ENCODE data around the gene ZBTB43. TPM values are rescaled to one million over a fixed set of nuclear protein-coding genes. Genes with fewer than 3 reads are reported as not detected.

Gene ZBTB43
- total and polyA plus RNA-seq, 2 of the 4 experiments (the other 2 are of a cell fraction), result 4.5 to 15.1 TPM

- Histone ChIP-seq H3K27ac (ENCODE audit: insufficient read depth, low read length) (no peak overlapping the region), H3K4me2 (ENCODE audit: low read depth, low read length) (no peak overlapping the region), H3K14ac (replicated peaks; ENCODE audit: low read depth, low read length) (no peak overlapping the region), H2BK120ac (ENCODE audit: low read depth, low read length) (no peak overlapping the region), H4K20me1 (ENCODE audit: insufficient read depth, low read length) (peaks cover 31% of the 10 kb centered on the region), H4K5ac (ENCODE audit: low read depth, low read length) (no peak overlapping the region), H3K4me1 (ENCODE audit: control insufficient read depth, insufficient read depth, low read length) (peaks cover 7% of the 10 kb centered on the region), H3K9me1 (ENCODE audit: insufficient read depth, low read length) (peaks cover 9% of the 10 kb centered on the region; the same call in 1 of the 2 replicates), H3K18ac (ENCODE audit: low read depth, low read length) (no peak overlapping the region), H4K8ac (ENCODE audit: low read depth in 2 of 2, low read length in 2 of 2) (no peak overlapping the region), H3K9ac (ENCODE audit: low read depth, low read length) (no peak overlapping the region), H2BK20ac (ENCODE audit: low read depth, low read length) (no peak overlapping the region), H3K4me3 (ENCODE audit: insufficient read depth, low read depth, low read length) (no peak overlapping the region), H2AFZ (replicated peaks; ENCODE audit: low read length, poor library complexity) (no peak overlapping the region), H3K9me3 (ENCODE audit: control insufficient read depth, insufficient read depth, low read length) (no peaks in the 10 kb centered on the region), H3K4ac (ENCODE audit: low read depth, low read length) (no peak overlapping the region), H3K23ac (ENCODE audit: low read depth, low read length) (no peak overlapping the region), H3K79me1 (ENCODE audit: low read depth in 1 of 2, low read length in 2 of 2) (peaks cover 25 to 30% of the 10 kb centered on the region in 2 experiments), H3K56ac (ENCODE audit: extremely low read depth, insufficient read depth, low read length) (no peak overlapping the region), H4K91ac (ENCODE audit: insufficient read depth, low read depth, low read length) (no peak overlapping the region), H2AK9ac (replicated peaks; ENCODE audit: low read depth, low read length, poor library complexity) (no peak overlapping the region), H3K36me3 (ENCODE audit: control insufficient read depth, insufficient read depth, low read length) (peaks cover 2% of the 10 kb centered on the region; the same call in 1 of the 2 replicates), H2BK15ac (ENCODE audit: low read depth, low read length) (no peak overlapping the region), H3K27me3 (ENCODE audit: control insufficient read depth, insufficient read depth, low read length) (peaks cover 28% of the 10 kb centered on the region), H2BK5ac (ENCODE audit: low read depth, low read length, poor library complexity, severe bottlenecking) (no peak overlapping the region), H2AK5ac (ENCODE audit: low read depth, low read length) (no peak overlapping the region)
- ChIA-PET CTCF (interaction anchor here (0.6 to 1.2 kb wide), 3 partner anchors 10 to 1476 kb away, joined by 3 to 4 read pairs (median 3); no protein-coding TSS in a partner anchor), POLR2A (ENCODE audit: unreplicated experiment) (no interaction called here)
- intact Hi-C loops (cut with micrococcal nuclease), result no loop called here
- BruUV-seq (replicated peaks), result no TSS peak
- no CpG with 5 or more reads among the region's 2 CpGs for WGBS, 2 experiments (ENCODE audit: extremely low coverage in 2 of 2, insufficient read length in 1 of 2)
- ATAC-seq (ENCODE audit: low read depth), result no peak
- TF ChIP-seq MAZ (IDR thresholded peaks at IDR 0.05; ENCODE audit: borderline replicate concordance, low read depth, low read length), result no peak
- no peak for TF ChIP-seq NFE2L2 (IDR thresholded peaks at IDR 0.05; ENCODE audit: low read depth, low read length)
- TF ChIP-seq CEBPB (IDR thresholded peaks at IDR 0.05; ENCODE audit: low read depth, low read length), result no peak
- TF ChIP-seq SMC3 (IDR thresholded peaks at IDR 0.05; ENCODE audit: low read depth, low read length), result no peak
- TF ChIP-seq FOS (IDR thresholded peaks at IDR 0.05; ENCODE audit: low read depth, low read length), result no peak
- no peak for TF ChIP-seq MAFK (IDR thresholded peaks at IDR 0.05; ENCODE audit: low read depth, low read length)
- no peak for TF ChIP-seq ELK1 (IDR thresholded peaks at IDR 0.05; ENCODE audit: borderline replicate concordance, low read depth, low read length)
- TF ChIP-seq CHD1 (IDR thresholded peaks at IDR 0.05; ENCODE audit: low read depth, low read length), result no peak
- no peak for TF ChIP-seq MXI1 (IDR thresholded peaks at IDR 0.05; ENCODE audit: borderline replicate concordance, low read depth, low read length)
- TF ChIP-seq RCOR1 (IDR thresholded peaks at IDR 0.05; ENCODE audit: insufficient replicate concordance, low read length), result no peak
- TF ChIP-seq POLR2A (IDR thresholded peaks at IDR 0.05; ENCODE audit: low read depth, low read length), result no peak
- TF ChIP-seq RAD21 (IDR thresholded peaks at IDR 0.05; ENCODE audit: low read length), result no peak
- no peak for TF ChIP-seq USF2 (IDR thresholded peaks at IDR 0.05; ENCODE audit: low read depth, low read length)
- TF ChIP-seq RFX5 (IDR thresholded peaks at IDR 0.05; ENCODE audit: low read depth, low read length), result no peak
- TF ChIP-seq BHLHE40 (IDR thresholded peaks at IDR 0.05; ENCODE audit: low read depth, low read length), result no peak
- no peak for TF ChIP-seq CTCF (conservative IDR thresholded peaks at IDR 0.05; ENCODE audit: low read depth, low read length)
- in situ Hi-C loops (cut with MboI; ENCODE audit: low sequenced_read_pairs), result no loop called here
- dilution Hi-C loops (cut with HindIII; ENCODE audit: low sequenced_read_pairs, unreplicated experiment), result no loop called here
- no peak for DNase-seq
These were observed 54.3 kb downstream of the ZBTB43 start for GRCh38 chr9:126859111-126859510.

Data from IMR-90 (cell line).